Upper lobe of left lung (tissue), 4 donors: ENCODE data around the gene UGT1A6.

Experiments used
- CTCF ChIP-seq, 6 experiments: fragments of 450-650 bp in 4 of 6; fragments of 200-600 bp in 2 of 6; sonication (generic) in 2 of 6; IDR thresholded peaks; one replicate each; pipeline ENCODE4 v1.5.1; 2016 to 2019; ENCODE audit warnings: antibody characterized with exemption in 6 of 6
- POLR2A ChIP-seq, 4 donors: fragments of 450-650 bp; IDR thresholded peaks; one replicate each; pipeline ENCODE4 v1.5.1; 2016 to 2017; ENCODE audit warnings: antibody characterized with exemption in 4 of 4, mild to moderate bottlenecking in 2 of 4

DNA sequence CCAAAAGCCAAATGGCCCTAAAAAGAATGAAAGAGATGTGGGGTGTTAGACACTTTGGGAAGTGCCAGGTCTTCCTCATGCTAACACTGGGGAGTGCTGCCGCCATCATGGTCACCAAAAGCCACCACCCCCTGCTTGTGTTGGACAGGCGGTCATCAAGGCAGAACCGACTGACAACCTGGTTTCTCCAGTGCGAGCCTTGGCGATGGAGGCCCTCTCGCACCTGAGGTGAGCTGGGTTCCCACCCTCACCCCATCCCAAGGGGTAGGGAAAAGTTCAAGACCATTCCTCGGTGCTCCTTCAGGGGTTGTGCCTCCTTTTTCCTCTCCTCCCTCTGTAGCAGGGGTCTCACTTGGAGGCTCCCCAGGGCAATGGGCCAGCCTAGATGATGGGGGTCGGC is 119.0 kb downstream of the UGT1A6 start:
- TF ChIP-seq POLR2A (IDR thresholded peaks at IDR 0.05) (no peak), CTCF (IDR thresholded peaks at IDR 0.05) (no peak)
